ENCODE data around the gene EWSR1. TPM values are rescaled to one million over a fixed set of nuclear protein-coding genes. Genes with fewer than 3 reads are reported as not detected.

Gene EWSR1
- total RNA-seq, 4 donors from 2014 or later = 128 to 169 (median 149) TPM

- 25 to 42% methylated on average over 19 to 20 of the region's 20 CpGs for WGBS, 2 donors
- H3K4me3 ChIP-seq (ENCODE audit: low read depth, poor library complexity, severe bottlenecking) = peak overlapping the region; percentile 73
- DNase-seq (ENCODE audit: low spot score in 2 of 2) = no peak
- TF ChIP-seq POLR2A (IDR thresholded peaks at IDR 0.05) (no peak), CTCF (IDR thresholded peaks at IDR 0.05) (no peak)
- intact Hi-C loops (cut with DNase I; ENCODE audit: low total_unique reads) = no loop called here
Measured at GRCh38 chr22:29307596-29308147, 39.6 kb downstream of the EWSR1 start.

GRCh38 chr22:29308148-29308790 is 40.2 kb downstream of the EWSR1 start:
- intact Hi-C loops (cut with DNase I; ENCODE audit: low total_unique reads) = no loop called here
- DNase-seq (ENCODE audit: low spot score in 2 of 2) = no peak
- no peak overlapping the region for H3K4me3 ChIP-seq (ENCODE audit: low read depth, poor library complexity, severe bottlenecking)
- no peak for TF ChIP-seq CTCF (IDR thresholded peaks at IDR 0.05)
- no peak for TF ChIP-seq POLR2A (IDR thresholded peaks at IDR 0.05)
- 32 to 34% methylated on average over 12 to 28 of the region's 50 CpGs for WGBS, 2 donors

- TF ChIP-seq CTCF (IDR thresholded peaks at IDR 0.05) (no peak), POLR2A (IDR thresholded peaks at IDR 0.05) (no peak)
- DNase-seq (ENCODE audit: low spot score in 2 of 2) = no peak
- H3K4me3 ChIP-seq (ENCODE audit: low read depth, poor library complexity, severe bottlenecking) = no peak overlapping the region
- WGBS, 2 donors = 29 to 34% methylated on average over 13 of the region's 13 CpGs
- intact Hi-C loops (cut with DNase I; ENCODE audit: low total_unique reads) = no loop called here
Measured at GRCh38 chr22:29308791-29309262, 40.8 kb downstream of the EWSR1 start.

- no peak overlapping the region for H3K4me3 ChIP-seq (ENCODE audit: low read depth, poor library complexity, severe bottlenecking)
Measured at GRCh38 chr22:29309332-29310064, 41.4 kb downstream of the EWSR1 start.

More at GRCh38 chr22:29309332-29310064, 41.4 kb downstream of the EWSR1 start:
- DNase-seq (ENCODE audit: low spot score in 2 of 2) = peak in 1 of 2 donors; percentile 87
- TF ChIP-seq CTCF (IDR thresholded peaks at IDR 0.05) (no peak), POLR2A (IDR thresholded peaks at IDR 0.05) (no peak)
- 64 to 81% methylated on average over 8 to 21 of the region's 21 CpGs for WGBS, 2 donors
- intact Hi-C loops (cut with DNase I; ENCODE audit: low total_unique reads) = no loop called here
